Peyer's patch (tissue), 4 donors: Measurements from ENCODE around the gene BCL7B. TPM values are rescaled to one million over a fixed set of nuclear protein-coding genes. Genes with fewer than 3 reads are reported as not detected.
"Not testable (repeated sequence)": the region's sequence is repeated elsewhere in the genome, so short reads cannot be mapped to it uniquely, and the experiment has no call there.

Source experiments
- DNase-seq, 3 donors: peaks; one replicate each; pipeline ENCODE4 v3.0.0-alpha.2; 2017 to 2019
- H3K27ac ChIP-seq, 4 donors: fragments of 200-600 bp; sonication (generic); one replicate each; pipeline ENCODE4 v1.5.1; 2016 to 2019
- H3K27me3 ChIP-seq, 2 donors: fragments of 200-600 bp; sonication (generic); one replicate each; pipeline ENCODE4 v1.5.1; 2019
- H3K36me3 ChIP-seq, 3 donors: fragments of 200-600 bp; sonication (generic); one replicate each; pipeline ENCODE4 v1.5.1; 2016 to 2019
- H3K4me1 ChIP-seq, 4 donors: fragments of 200-600 bp; sonication (generic); one replicate each; pipeline ENCODE4 v1.5.1; 2016 to 2019
- H3K4me3 ChIP-seq, 4 donors: fragments of 200-600 bp; sonication (generic); 1 replicate in 3 of 4; 2 replicates in 1 of 4; pipeline ENCODE4 v1.5.1; 2016 to 2019; ENCODE audit warnings: mild to moderate bottlenecking in 1 of 4
- H3K9me3 ChIP-seq, 4 donors: fragments of 200-600 bp; sonication (generic); one replicate each; pipeline ENCODE4 v1.5.1; 2016 to 2019; ENCODE audit warnings: mild to moderate bottlenecking in 1 of 4
- POLR2A ChIP-seq, 2 donors: fragments of 450-650 bp; IDR thresholded peaks; one replicate each; pipeline ENCODE4 v1.5.1; 2017; ENCODE audit warnings: antibody characterized with exemption in 2 of 2, mild to moderate bottlenecking in 2 of 2, moderate library complexity in 2 of 2
- total RNA-seq, 4 donors: library from RNA; depleted of rRNA; stranded (reverse); fragments of >200 nt; gene quantifications; one replicate each; pipeline ENCODE4 v1.1.0, GENCODE V29; 2016
- TF ChIP-seq, protein P1 (sequence below), 6 experiments: fragments of 450-650 bp in 4 of 6; fragments of 200-600 bp in 2 of 6; sonication (generic) in 1 of 6; IDR thresholded peaks; one replicate each; pipeline ENCODE4 v1.5.1; 2017 to 2019; ENCODE audit warnings: antibody characterized with exemption in 6 of 6, mild to moderate bottlenecking in 3 of 6, moderate library complexity in 1 of 6

Gene BCL7B
- total RNA-seq, 4 donors from 2014 or later = 63.5 to 73.4 (median 70.6) TPM

DNA sequence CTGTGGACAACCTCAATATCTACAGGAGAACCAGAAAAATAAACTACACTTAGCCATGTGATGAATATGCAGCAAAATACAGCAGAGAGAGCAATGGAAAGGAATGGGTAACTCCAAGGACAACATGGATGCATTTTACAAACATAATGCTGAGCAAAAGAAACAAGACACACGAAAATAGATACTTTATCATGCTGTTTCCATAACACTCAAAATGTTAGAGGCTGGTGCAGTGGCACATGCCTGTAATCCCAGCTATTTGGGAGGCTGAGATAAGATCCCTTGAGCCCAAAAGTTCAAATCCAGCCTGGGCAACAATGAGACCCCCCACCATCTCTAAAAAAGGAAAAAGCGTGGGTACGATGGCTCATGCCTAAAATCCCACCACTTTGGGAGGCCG lies 8.3 kb downstream of the BCL7B start:
- DNase-seq = no peak
- peaks cover 0 to 92% (median 0%) of the 10 kb centered on the region in 3 donors for H3K36me3 ChIP-seq
- no peaks in the 10 kb centered on the region for H3K9me3 ChIP-seq

DNA sequence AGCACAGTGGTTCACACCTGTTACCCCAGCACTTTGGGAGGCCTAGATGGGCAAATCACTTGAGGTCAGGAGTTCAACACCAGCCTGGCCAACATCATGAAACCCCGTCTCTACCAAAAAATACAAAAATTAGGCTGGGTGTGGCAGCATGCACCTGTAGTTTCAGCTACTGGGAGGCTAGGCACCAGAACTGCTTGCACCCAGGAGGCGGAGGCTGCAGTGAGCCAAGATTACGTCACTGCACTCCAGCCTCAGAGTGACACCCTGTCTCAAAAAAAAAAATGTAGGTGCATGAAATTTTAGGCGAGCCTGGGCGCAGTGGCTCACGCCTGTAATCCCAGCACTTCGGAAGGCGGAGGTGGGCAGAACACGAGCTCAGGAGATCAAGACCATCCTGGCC lies 9.6 kb downstream of the BCL7B start:
- H3K36me3 ChIP-seq = peaks cover 0 to 92% (median 0%) of the 10 kb centered on the region in 3 donors

More for the DNA sequence above, 8.3 kb downstream of the BCL7B start:
- Histone ChIP-seq H3K27ac (no peak overlapping the region), H3K4me1 (peaks cover 0 to 7% (median 0%) of the 10 kb centered on the region in 4 donors), H3K27me3 (no peaks in the 10 kb centered on the region), H3K4me3 (no peak overlapping the region)
- no peak for TF ChIP-seq POLR2A (IDR thresholded peaks at IDR 0.05)
- TF ChIP-seq, protein P1, sequence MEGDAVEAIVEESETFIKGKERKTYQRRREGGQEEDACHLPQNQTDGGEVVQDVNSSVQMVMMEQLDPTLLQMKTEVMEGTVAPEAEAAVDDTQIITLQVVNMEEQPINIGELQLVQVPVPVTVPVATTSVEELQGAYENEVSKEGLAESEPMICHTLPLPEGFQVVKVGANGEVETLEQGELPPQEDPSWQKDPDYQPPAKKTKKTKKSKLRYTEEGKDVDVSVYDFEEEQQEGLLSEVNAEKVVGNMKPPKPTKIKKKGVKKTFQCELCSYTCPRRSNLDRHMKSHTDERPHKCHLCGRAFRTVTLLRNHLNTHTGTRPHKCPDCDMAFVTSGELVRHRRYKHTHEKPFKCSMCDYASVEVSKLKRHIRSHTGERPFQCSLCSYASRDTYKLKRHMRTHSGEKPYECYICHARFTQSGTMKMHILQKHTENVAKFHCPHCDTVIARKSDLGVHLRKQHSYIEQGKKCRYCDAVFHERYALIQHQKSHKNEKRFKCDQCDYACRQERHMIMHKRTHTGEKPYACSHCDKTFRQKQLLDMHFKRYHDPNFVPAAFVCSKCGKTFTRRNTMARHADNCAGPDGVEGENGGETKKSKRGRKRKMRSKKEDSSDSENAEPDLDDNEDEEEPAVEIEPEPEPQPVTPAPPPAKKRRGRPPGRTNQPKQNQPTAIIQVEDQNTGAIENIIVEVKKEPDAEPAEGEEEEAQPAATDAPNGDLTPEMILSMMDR (IDR thresholded peaks at IDR 0.05) = no peak

DNA sequence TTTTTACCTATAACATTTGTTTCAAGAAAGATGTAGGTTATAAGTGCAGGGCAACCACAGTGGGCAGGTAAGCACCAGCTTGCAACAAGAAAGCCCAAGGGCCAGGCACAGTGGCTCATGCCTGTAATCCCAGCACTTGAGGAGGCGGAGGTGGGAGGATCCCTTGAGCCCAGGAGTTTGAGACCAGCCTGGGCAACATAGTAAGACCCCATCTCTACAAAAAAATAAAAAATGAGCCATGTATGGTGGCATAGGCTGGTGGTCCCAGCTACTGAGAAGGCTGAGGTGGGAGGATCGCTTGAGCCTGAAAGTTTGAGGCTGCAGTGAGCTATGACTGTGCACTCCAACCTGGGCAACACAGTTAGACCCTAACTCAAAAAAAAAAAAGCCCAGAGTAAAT lies 12.8 kb downstream of the BCL7B start:
- Histone ChIP-seq H3K4me3 (no peak overlapping the region), H3K36me3 (peaks cover 0 to 92% (median 0%) of the 10 kb centered on the region in 3 donors), H3K27me3 (no peaks in the 10 kb centered on the region), H3K27ac (no peak overlapping the region), H3K9me3 (no peaks in the 10 kb centered on the region), H3K4me1 (peaks cover 0 to 5% (median 0%) of the 10 kb centered on the region in 4 donors)
- no peak for DNase-seq
- no peak for TF ChIP-seq POLR2A (IDR thresholded peaks at IDR 0.05)

More for the DNA sequence above, 9.6 kb downstream of the BCL7B start:
- H3K4me1 ChIP-seq = peaks cover 0 to 5% (median 0%) of the 10 kb centered on the region in 4 donors
- H3K27me3 ChIP-seq = no peaks in the 10 kb centered on the region
- H3K9me3 ChIP-seq = no peaks in the 10 kb centered on the region
- H3K27ac ChIP-seq = no peak overlapping the region
- no peak overlapping the region for H3K4me3 ChIP-seq
- TF ChIP-seq, protein P1 (IDR thresholded peaks at IDR 0.05) = no peak
- no peak for TF ChIP-seq POLR2A (IDR thresholded peaks at IDR 0.05)
- DNase-seq = no peak

DNA sequence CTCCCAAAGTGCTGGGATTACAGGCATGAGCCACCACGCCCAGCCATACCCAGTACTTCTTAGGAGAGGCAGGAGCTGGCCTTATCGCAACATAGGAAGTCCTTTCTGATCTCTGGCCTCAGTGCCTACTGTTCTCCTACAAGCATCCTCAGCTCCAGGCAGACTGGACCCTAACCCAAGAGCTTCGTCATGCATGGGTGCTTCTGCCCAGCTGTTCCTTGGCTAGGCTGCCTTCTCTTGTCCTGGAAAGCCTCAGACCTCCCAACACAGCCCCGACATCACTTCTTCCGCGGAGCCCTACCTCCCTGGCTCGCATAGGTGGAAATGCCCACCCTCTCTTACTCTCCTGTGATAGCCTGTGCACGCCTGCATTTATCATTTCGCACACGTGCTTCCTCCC lies 15.8 kb downstream of the BCL7B start:
- no peak for DNase-seq
- TF ChIP-seq, protein P1 (IDR thresholded peaks at IDR 0.05) = no peak
- no peaks in the 10 kb centered on the region for H3K27me3 ChIP-seq
- H3K27ac ChIP-seq = no peak overlapping the region
- no peaks in the 10 kb centered on the region for H3K9me3 ChIP-seq
- H3K4me1 ChIP-seq = peaks cover 0 to 5% (median 0%) of the 10 kb centered on the region in 4 donors
- H3K4me3 ChIP-seq = no peak overlapping the region
- H3K36me3 ChIP-seq = peaks cover 0 to 94% (median 0%) of the 10 kb centered on the region in 3 donors

DNA sequence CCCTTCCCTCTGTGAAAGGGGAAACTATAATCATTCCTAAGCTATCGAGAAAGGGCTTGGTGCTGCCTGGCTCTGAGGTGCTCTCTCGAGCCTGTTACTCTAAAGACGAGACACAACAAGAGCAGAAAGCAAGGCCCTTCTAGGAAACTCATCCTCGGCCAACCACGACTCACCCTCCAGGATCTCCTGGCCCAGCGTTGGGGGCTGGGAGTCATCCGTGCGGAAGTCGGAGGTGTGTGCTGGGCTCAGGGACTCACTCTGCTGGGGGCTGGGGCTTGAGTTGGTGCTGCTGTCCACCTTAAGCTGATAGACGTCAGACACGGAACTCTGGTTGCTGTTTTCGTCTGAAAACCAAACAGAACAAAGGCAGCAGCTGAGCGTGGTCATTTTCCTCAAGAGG lies 17.8 kb downstream of the BCL7B start:
- DNase-seq = no peak
- Histone ChIP-seq H3K36me3 (peaks cover 0 to 98% (median 0%) of the 10 kb centered on the region in 3 donors), H3K4me3 (no peak overlapping the region), H3K4me1 (no peaks in the 10 kb centered on the region), H3K27ac (no peak overlapping the region), H3K9me3 (no peaks in the 10 kb centered on the region), H3K27me3 (no peaks in the 10 kb centered on the region)
- TF ChIP-seq POLR2A (IDR thresholded peaks at IDR 0.05) = no peak
- TF ChIP-seq, protein P1 (IDR thresholded peaks at IDR 0.05) = no peak

DNA sequence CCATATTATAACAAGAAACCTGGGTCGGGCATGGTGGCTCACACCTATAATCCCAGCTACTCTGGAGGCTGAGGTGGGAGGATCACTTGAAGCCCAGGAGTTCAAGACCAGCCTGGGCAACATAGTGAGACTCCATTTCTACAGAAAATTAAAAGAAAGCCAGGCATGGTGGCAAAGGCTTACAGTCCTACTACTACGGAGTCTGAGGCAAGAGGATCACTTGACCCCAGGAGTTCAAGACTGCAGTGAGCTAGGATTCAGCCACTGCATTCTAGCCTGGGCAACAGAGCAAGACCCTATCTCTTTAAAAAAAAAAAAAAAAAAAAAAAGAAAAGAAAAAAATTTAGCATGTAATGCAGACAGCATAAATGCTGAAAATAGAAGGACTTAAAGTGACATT lies 19.0 kb downstream of the BCL7B start:
- not testable (repeated sequence) for DNase-seq, H3K27me3 ChIP-seq, H3K4me1 ChIP-seq, H3K27ac ChIP-seq, H3K9me3 ChIP-seq, H3K4me3 ChIP-seq
- peaks cover 0 to 91% (median 0%) of the 10 kb centered on the region in 3 donors for H3K36me3 ChIP-seq

DNA sequence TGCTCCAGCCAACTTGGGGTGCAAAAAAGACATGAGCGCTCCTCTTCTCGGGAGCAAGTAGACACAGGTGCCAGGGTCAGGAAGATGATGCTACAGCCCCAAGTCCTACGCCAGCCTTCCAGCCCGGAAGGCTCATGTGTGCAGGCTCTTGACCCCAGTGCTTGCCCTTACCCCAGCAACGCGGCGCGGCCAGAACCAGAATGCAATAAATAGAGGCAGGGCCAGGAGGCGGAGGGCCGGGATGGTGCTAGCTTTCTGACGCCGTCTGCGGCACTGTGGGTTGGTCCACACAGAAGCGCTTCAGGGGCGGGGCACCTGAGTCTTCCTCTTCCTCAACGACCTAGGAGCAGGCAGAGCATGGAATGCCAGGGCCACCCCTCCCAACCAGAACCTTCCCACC lies 20.4 kb downstream of the BCL7B start:
- no peak for TF ChIP-seq POLR2A (IDR thresholded peaks at IDR 0.05)
- TF ChIP-seq, protein P1 (IDR thresholded peaks at IDR 0.05) = no peak
- H3K27ac ChIP-seq = no peak overlapping the region
- no peaks in the 10 kb centered on the region for H3K27me3 ChIP-seq
- H3K9me3 ChIP-seq = no peaks in the 10 kb centered on the region
- no peak for DNase-seq
- H3K4me1 ChIP-seq = no peaks in the 10 kb centered on the region
- peaks cover 0 to 76% (median 0%) of the 10 kb centered on the region in 3 donors for H3K36me3 ChIP-seq
- no peak overlapping the region for H3K4me3 ChIP-seq
